ENCODE measurements around the gene PCNT.

- no peak for TF ChIP-seq CTCF (tag by site-specific recombination; IDR thresholded peaks at IDR 0.05)
- TF ChIP-seq EGR2 (tag by site-specific recombination; IDR thresholded peaks at IDR 0.05; ENCODE audit: low read depth) = no peak
- TF ChIP-seq HIC1 (tag by site-specific recombination; IDR thresholded peaks at IDR 0.05) = no peak
- TF ChIP-seq ZNF292 (tag by site-specific recombination; IDR thresholded peaks at IDR 0.05; ENCODE audit: borderline replicate concordance, low read depth) = no peak
These were observed 25.3 kb downstream of the PCNT start for GRCh38 chr21:46349134-46349760.

Data from HEK293 (cell line).